ENCODE data around the gene EHHADH. TPM values are rescaled to one million over a fixed set of nuclear protein-coding genes. Genes with fewer than 3 reads are reported as not detected.
"Not testable (repeated sequence)": the region's sequence is repeated elsewhere in the genome, so short reads cannot be mapped to it uniquely, and the experiment has no call there.

EHHADH gene
- total RNA-seq, 1 experiment from 2014 or later, result 0.31 TPM

- in situ Hi-C loops (cut with HindIII; ENCODE audit: low sequenced_read_pairs), result no loop called here
- no peak for DNase-seq (ENCODE audit: low spot score)
Observed at GRCh38 chr3:185257334-185257733, 3.5 kb upstream of the EHHADH start.

DNA sequence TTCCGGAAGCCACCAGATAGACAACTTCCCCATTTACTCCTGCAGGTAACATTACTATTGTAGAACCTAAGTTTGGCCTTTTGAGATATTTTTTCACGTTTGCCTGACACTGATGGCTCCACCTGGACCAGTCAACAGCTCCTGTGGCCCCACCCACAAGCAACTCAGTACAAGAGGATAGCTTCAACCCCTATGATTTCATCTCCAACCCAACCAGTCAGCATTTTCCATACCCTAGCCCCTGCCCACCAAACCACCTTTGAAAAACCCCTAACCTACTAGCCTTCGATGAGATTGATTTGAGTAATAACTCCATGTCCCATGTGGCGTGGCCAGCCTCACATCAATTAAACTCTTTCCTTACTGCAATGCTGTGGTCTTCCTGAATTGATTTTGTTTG is 950 bp upstream of the EHHADH start:
- in situ Hi-C loops (cut with HindIII; ENCODE audit: low sequenced_read_pairs), result no loop called here
- DNase-seq (ENCODE audit: low spot score), result no peak

GRCh38 chr3:185253133-185253532 is 716 bp downstream of the EHHADH start:
- DNase-seq (ENCODE audit: low spot score); in situ Hi-C loops (cut with HindIII; ENCODE audit: low sequenced_read_pairs): not testable (repeated sequence)

- in situ Hi-C loops (cut with HindIII; ENCODE audit: low sequenced_read_pairs), result no loop called here
- DNase-seq (ENCODE audit: low spot score), result no peak
Observed at GRCh38 chr3:185251272-185251671, 2.6 kb downstream of the EHHADH start.

GRCh38 chr3:185250653-185251052 is 3.2 kb downstream of the EHHADH start:
- in situ Hi-C loops (cut with HindIII; ENCODE audit: low sequenced_read_pairs), result no loop called here

DNA sequence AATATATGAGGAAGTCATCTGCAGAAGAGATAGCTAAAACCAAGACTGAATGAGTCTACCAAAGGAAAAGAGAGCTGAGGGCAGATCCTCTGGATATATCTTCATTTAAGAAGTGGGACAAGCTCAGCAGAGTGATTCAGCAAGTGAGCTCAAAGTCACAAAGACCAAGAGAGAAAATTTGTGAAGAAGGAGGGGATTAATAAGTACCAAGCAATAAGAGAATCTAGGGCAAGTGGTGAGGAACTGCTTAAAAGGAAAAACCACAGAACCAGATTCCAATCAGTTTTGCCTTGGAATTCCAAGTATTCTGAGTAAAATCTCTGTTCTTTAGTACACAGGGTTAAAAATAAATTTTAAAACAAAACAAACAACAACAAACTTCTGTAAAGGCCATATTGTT is 3.6 kb downstream of the EHHADH start:
- in situ Hi-C loops (cut with HindIII; ENCODE audit: low sequenced_read_pairs), result no loop called here
- DNase-seq (ENCODE audit: low spot score), result no peak

More at GRCh38 chr3:185250653-185251052, 3.2 kb downstream of the EHHADH start:
- no peak for DNase-seq (ENCODE audit: low spot score)

- in situ Hi-C loops (cut with HindIII; ENCODE audit: low sequenced_read_pairs), result no loop called here
Observed at GRCh38 chr3:185242642-185243041, 11.2 kb downstream of the EHHADH start.

GRCh38 chr3:185236969-185237368 is 16.9 kb downstream of the EHHADH start:
- DNase-seq (ENCODE audit: low spot score), result no peak
- in situ Hi-C loops (cut with HindIII; ENCODE audit: low sequenced_read_pairs), result no loop called here

More at GRCh38 chr3:185242642-185243041, 11.2 kb downstream of the EHHADH start:
- no peak for DNase-seq (ENCODE audit: low spot score)

DNA sequence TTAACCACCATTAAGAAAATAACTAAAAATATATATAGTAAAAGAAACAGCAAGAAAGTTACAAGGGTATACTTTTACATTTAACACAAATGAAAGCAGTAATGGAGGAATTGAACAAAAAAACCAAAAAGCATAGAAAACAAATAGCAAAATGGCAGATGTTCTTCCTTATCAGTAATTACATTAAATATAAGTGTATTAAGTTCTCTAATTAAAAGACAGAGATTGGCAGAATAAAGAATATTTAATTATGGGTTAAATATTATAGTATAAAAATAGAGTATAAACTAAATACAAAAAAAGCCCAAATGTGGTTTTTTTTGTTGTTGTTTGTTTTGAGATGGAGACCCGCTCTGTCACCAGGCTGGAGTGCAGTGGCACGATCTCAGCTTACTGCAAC is 20.5 kb downstream of the EHHADH start:
- in situ Hi-C loops (cut with HindIII; ENCODE audit: low sequenced_read_pairs), result no loop called here
- DNase-seq (ENCODE audit: low spot score), result no peak

GRCh38 chr3:185226526-185226925 is 27.3 kb downstream of the EHHADH start:
- in situ Hi-C loops (cut with HindIII; ENCODE audit: low sequenced_read_pairs), result not testable (repeated sequence)

GRCh38 chr3:185225523-185225922 is 28.3 kb downstream of the EHHADH start:
- in situ Hi-C loops (cut with HindIII; ENCODE audit: low sequenced_read_pairs), result no loop called here
- DNase-seq (ENCODE audit: low spot score), result no peak

More at GRCh38 chr3:185226526-185226925, 27.3 kb downstream of the EHHADH start:
- DNase-seq (ENCODE audit: low spot score), result not testable (repeated sequence)

DNA sequence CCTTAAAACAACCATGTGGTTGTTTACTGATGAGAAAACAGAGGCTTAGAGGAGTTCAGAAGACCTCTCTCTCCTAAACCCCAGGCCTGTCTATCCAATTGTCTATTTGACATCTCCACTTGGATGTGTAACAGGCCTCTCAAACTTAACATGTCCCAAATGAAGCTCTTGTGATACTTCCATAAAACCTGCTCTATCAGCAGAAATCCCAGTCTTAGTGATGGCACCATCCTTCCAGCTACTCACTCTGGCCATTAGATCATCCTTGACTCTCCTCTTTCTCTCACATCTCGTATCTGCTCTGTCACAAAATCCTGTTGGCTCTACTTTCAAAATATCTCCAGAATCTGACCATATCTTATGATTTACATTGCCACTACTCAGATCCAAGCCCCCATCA is 28.8 kb downstream of the EHHADH start:
- in situ Hi-C loops (cut with HindIII; ENCODE audit: low sequenced_read_pairs), result no loop called here
- DNase-seq (ENCODE audit: low spot score), result no peak

- no peak for DNase-seq (ENCODE audit: low spot score)
- in situ Hi-C loops (cut with HindIII; ENCODE audit: low sequenced_read_pairs), result no loop called here
Observed at GRCh38 chr3:185221203-185221602, 32.6 kb downstream of the EHHADH start.

GRCh38 chr3:185216607-185216958 is 37.3 kb downstream of the EHHADH start:
- in situ Hi-C loops (cut with HindIII; ENCODE audit: low sequenced_read_pairs), result no loop called here
- DNase-seq (ENCODE audit: low spot score), result no peak

- peak; percentile 20 for DNase-seq (ENCODE audit: low spot score)
- in situ Hi-C loops (cut with HindIII; ENCODE audit: low sequenced_read_pairs), result no loop called here
Observed at GRCh38 chr3:185215873-185216606, 37.8 kb downstream of the EHHADH start.

DNA sequence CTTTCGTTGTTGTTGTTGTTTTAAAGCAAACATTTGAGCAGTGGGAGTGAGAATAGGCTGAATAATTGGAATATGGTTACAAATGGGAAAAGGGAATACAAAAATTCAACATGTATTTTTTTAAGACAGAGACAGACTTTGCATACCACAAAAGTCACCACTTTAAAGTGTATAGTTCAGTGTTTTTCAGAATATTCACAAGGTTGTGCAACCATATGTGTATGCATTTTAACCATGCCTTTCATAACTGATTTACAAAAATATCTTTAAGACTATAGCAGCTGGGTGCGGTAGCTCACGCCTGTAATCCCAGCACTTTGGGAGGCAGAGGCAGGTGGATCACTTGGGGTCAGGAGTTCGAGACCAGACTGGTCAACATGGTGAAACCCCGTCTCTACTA is 41.3 kb downstream of the EHHADH start:
- no peak for DNase-seq (ENCODE audit: low spot score)
- in situ Hi-C loops (cut with HindIII; ENCODE audit: low sequenced_read_pairs), result no loop called here

- in situ Hi-C loops (cut with HindIII; ENCODE audit: low sequenced_read_pairs), result no loop called here
- no peak for DNase-seq (ENCODE audit: low spot score)
Observed at GRCh38 chr3:185212086-185212485, 41.8 kb downstream of the EHHADH start.

GRCh38 chr3:185210621-185211142 is 43.2 kb downstream of the EHHADH start:
- in situ Hi-C loops (cut with HindIII; ENCODE audit: low sequenced_read_pairs), result no loop called here
- peak; percentile 54 for DNase-seq (ENCODE audit: low spot score)

DNA sequence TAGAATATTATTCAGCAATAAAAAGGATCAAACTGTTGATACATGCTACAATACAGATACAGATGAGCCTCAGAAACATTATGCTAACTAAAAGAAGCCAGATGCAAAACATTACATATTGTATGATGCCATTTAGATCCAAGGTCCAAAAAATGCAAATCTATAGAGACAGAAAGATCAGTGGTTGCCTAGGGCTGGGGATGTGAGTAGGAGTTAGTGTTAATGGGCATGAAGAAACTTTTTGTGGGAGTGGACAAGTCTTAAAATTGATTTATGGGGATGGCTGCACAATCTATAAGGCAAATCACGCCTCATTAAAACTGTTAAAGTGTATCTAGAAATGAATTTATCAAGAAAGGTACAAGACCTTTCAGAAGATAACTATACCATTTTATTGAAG is 45.0 kb downstream of the EHHADH start:
- no peak for DNase-seq (ENCODE audit: low spot score)
- in situ Hi-C loops (cut with HindIII; ENCODE audit: low sequenced_read_pairs), result no loop called here

GRCh38 chr3:185207931-185208746 is 45.7 kb downstream of the EHHADH start:
- in situ Hi-C loops (cut with HindIII; ENCODE audit: low sequenced_read_pairs), result no loop called here
- DNase-seq (ENCODE audit: low spot score), result no peak

Measured in G401 (cell line).